ENCODE measurements around the gene MOB1B.

The MOB1B gene

GRCh38 chr4:70915036-70915815 is 13.1 kb downstream of the MOB1B start:
- no peak for DNase-seq

GRCh38 chr4:70915874-70916559 is 13.8 kb downstream of the MOB1B start:
- DNase-seq: no peak

- DNase-seq: no peak
These were observed 18.4 kb downstream of the MOB1B start for GRCh38 chr4:70920592-70920991.

GRCh38 chr4:70925418-70925817 is 23.2 kb downstream of the MOB1B start:
- no peak for DNase-seq

DNA sequence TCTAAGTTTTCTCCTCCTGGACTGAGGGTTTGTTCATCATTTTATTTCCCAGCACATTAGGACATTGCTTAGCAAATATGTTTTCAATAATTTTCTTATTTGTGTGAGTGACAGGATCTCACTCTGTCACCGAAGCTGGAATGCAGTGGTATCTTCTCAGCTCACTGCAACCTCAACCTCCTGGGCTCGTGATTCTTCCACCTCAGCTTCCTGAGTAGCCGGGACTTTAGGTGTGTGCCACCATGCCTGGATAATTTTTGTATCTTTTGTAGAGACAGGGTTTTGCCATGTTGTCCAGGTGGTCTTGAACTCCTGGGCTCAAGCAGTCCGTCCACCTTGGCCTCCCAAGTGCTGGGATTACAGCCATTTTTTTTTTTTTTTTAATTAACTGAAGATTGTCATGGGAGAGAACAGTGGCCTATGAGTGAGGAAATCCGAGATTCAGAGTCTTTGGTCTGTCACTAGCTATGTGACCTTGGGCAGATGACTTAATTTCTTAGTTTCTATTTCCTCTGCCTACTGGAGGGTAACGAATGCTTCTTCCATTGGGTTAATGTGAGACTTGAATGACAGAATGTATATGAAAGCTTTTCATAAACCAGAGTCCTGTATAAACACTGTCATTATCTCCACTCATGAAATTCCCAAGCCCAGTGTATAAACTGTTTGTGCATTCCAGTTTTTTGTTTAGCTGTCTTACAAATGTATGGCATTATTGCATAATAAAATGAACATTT is 23.9 kb downstream of the MOB1B start:
- DNase-seq: no peak

DNA sequence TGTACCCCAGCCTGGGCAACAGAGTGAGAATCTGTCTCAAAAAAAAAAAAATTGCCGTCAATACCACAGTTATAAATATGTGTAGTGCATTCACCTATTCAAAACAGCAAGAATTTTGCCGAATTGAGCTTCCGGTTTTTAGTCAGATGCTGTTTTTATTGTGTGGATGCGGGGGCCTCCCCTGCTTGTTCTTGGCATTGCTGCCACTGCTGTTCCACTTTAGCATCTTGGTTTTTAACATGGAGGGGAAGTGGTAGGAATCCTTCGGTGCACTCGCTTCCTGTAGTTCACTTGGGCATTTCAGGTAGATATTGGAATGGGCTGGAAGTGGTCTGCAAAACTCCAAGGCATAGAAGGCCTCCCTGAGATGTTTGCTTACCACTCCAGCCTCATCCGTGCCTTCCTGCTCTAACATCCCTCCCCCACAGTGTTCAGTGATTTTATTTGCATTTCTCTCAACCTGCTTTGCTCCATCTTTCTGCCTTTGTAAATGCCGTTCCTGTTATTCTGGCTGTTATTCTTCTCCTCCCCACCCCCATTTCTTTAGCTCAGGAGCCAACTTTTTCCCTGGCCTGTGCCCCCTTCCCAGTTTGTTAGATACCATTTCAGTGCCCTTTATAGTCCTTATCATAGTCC is 25.5 kb downstream of the MOB1B start:
- DNase-seq: no peak

DNA sequence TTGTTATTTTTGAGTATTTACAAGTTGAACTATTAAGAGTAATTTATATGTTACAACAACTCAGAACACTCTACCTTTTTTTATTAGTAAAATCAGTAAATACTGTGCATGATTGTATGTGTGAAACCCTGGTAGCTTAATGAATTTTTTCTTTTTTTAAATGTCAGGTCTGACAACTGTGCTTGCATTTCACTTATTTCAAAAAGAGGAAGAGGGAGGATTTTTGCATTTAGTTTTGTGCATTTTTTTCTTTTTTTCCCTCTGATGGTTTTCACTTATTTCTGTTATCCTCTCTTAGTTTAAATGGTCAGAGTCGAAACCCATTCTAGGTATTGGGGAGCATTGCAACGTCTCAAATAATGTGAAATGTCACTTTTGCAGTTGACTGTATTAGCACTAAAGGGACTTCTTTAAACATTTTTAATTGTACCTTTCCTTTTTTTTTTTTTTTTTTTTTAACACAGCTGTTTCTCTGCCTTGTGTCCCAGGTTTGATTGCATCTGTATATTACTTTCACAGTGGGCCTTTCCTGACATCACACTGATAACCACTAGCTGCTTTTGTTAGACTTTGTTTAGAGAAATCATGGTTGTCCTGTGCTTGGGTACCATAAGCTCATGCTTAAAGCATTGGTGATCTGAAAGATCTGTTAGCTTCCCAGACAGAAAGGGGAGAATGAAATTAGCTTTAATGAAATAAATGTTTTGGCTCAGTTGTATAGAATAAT is 28.5 kb downstream of the MOB1B start:
- no peak for DNase-seq

DNA sequence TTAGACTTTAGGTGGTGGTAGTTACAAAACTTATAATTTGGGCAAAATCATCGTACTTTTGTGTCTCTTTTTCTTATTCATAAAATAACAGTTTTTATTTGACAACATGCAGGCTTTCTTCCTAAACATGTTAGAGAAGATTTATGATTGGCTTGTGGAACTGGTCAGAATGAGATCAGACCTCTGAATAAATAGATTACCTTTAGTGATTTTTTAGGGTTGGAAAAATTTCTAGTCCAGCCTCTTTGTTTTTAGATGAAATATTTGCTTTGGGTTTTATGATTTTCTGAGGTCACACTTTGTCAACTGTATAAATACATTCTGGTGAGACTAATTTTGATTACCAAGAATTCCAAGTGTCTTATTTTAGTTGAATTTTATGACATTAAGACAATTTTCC is 29.2 kb downstream of the MOB1B start:
- no peak for DNase-seq

DNA sequence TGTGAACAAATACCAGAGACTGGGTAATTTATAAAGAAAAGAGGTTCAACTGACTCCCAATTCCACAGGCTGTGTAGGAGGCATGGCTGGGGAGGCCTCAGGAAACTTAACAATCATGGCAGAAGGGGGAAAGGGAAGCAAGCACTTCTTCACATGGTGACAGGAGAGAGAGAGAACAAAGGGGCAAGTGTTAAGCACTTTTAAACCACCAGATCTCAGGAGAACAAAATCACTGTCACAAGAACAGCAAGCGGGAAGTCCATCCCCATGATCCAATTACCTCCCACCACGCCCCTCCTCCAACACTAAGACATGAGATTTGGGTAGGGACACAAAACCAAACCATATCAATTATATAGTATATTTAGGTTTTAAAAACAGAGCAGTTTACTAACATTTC is 30.8 kb downstream of the MOB1B start:
- DNase-seq: no peak

DNA sequence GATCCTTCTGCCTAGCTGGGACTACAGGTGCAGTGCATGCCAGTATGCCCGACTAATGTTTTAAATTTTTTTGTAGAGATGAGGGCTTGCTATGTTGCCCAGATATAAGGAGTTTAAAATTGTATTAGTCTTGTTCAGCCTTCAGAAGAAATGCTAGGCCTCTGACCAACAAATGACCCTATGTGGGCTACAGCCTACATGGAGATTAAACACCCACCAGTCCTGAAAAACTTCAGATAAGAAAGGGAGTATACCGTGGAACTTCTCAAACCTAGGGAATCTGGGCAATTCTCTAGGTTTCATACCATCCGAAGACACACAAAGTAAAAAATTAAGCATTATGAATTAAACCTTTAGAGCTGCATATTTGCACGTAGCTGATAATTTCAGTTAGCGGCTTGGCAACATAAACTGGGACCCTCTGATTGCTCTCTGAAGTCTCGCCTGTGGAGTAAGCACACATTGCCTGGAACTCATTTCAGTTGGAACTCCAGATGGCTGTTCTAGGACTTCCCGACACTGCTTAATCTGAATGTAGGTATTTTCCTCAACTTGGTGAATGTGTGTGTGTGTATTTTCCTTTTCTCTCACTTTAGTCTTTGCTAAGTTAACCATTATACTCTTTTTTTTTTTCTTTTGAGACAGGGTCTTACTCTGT is 33.0 kb downstream of the MOB1B start:
- DNase-seq: no peak

DNA sequence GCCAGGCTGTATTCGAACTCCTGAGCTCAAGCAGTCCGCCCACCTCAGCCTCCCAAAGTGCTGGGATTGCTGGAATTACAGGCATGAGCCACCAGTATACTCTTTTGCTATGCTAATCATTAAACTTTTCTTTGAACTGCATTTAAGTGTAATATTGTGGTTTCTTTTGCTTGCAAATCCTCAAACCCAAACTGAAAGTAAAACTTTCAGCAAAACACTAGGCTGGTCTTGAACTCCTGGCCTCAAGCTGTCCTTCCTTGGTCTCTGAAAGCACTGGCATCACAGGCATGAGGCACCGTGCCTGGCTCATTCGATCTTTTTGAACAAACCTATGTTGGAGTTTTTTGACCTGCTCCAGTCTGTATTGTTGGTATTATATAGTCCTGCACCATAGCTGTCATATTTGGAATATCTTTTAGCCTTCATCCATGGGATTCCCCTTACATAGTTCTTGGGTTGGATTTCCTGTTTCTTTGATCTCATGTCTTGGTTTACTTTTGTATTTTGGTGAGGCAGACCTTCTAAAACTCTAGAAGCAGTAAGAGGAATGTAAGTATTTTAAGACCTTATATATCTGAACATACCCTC is 34.1 kb downstream of the MOB1B start:
- no peak for DNase-seq

DNA sequence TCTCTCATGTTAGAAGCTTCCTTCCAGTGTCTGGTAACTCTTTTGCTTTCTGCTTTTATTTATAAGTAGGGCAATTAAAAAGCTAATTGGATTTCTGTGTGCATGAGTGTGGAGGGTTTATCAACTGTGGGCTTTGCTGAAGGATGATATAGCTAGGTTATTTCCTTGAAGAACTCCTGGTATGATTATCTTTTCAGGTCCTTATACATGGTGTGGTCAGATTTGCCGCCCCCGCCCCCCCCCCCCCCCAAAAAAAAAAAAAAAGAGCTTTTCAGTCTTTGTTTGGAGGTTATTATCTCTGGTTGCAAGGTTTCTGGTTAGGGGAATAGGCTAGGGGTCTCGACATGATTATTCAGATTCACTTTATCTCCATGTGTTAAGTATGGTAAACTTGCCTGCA is 35.9 kb downstream of the MOB1B start:
- DNase-seq: no peak

GRCh38 chr4:70940134-70940533 is 38.0 kb downstream of the MOB1B start:
- no peak for DNase-seq

DNA sequence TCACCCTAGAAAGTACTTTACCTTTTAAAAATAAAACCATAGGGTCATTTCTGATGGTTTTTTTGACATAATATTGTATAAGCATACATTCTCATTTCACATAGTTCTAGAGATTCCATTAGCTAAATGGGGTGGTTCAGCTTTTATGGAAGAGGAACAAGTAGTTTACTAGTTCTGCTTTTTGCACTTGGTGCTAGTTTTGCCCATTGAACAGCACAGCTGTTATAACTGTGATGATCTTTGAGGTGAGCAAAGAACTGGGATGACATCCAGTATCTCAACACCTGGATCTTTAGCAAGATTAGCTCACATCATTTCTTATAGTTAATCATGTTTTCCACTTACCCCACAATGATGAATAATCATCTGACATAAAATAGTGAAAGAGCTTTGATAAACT is 40.9 kb downstream of the MOB1B start:
- DNase-seq: no peak

DNA sequence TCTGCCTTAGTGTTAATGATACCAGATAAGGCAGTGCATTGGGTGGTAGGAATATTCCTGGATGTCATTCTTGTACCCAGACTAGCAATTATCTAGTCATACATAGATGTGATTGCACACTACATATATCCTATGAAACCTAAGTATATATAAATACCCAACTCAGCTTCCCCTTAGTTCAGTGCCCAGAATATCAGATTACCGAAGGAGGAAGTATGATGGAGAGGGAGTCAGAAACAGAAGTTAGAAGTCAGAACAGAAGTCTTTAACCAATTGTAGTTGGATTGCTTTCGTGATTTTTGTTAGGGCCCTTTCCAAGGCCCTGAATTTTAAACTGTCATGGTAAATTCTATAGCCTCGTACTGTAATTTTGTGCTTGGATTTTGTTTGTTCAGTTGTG is 42.9 kb downstream of the MOB1B start:
- DNase-seq: no peak

- no peak for DNase-seq
These were observed 43.4 kb downstream of the MOB1B start for GRCh38 chr4:70945452-70946055.

DNA sequence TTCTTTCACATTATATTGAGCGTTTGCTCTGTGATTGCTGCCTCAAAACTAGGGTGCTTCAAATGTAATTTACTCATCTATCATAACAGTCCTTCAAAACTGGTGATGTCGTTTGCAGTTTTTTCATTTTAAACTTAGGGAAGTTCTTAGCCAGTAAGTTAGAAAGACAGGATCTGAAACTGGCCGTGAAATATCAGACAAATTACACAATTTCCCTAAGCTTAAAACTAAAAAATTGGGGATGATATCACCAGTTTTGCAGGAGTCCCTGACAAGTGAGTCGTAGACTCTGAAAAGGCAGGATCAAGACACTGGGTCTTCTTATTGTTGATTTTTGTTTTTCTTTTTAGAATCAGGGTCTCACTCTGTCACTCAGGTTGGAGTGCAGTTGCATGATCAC is 44.8 kb downstream of the MOB1B start:
- no peak for DNase-seq

GRCh38 chr4:70948665-70949260 is 46.6 kb downstream of the MOB1B start:
- no peak for DNase-seq

DNA sequence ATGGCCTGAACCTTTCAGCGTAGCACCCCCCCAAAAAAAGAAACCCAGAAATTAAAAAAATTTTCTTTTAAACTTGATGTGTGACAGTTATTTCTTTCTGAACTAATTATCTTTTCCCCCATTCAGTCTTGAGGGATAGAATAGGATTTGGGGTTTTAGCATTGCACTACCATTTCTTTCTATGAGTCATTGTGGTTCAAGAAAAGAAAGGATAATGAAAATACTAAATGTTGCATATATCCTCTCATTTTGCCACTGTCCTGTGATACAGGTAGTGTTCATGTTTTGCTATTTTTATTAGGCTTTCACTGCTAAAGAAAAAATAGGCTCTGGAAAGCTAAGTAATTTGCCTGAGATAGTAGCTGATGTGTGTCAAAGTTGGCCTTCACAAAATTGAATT is 51.9 kb downstream of the MOB1B start:
- DNase-seq: no peak

GRCh38 chr4:70956549-70957210 is 54.5 kb downstream of the MOB1B start:
- DNase-seq: no peak
